NCI-H345 (cell line): Measurements from ENCODE around the gene MYO15B.

Experiments used
- DNase-seq: peaks from one replicate; lab custom pipeline; 2025; lab: John Stamatoyannopoulos, UW

The MYO15B gene

DNA sequence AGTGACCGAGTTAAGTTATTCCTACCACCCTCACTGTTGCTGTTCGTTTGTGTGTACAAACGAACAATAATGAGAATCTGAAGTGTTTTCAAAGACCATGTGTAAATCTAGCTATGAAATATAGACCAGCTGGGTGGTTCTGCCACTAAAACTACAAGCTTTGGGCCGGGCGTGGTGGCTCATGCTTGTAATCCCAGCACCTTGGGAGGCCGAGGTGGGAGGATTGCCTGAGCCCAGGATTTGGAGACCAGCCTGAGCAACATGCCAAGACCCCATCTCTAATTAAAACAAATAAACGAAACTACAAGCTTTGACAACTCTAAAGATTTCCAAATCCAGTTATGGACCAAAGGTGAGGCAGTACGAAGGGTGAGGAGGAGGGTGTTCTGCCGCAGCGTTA is 78.4 kb downstream of the MYO15B start:
- no peak for DNase-seq

- peak; percentile 99 for DNase-seq
These were observed 79.6 kb downstream of the MYO15B start, which contains the start of the genes RECQL5 and SAP30BP for GRCh38 chr17:75666959-75667790. Gene RECQL5 (minus strand): TSS chr17:75667154. CDS start chr17:75666557, 597 bp downstream. Gene SAP30BP (plus strand): TSS chr17:75667338. CDS start chr17:75667373, 35 bp downstream.

DNA sequence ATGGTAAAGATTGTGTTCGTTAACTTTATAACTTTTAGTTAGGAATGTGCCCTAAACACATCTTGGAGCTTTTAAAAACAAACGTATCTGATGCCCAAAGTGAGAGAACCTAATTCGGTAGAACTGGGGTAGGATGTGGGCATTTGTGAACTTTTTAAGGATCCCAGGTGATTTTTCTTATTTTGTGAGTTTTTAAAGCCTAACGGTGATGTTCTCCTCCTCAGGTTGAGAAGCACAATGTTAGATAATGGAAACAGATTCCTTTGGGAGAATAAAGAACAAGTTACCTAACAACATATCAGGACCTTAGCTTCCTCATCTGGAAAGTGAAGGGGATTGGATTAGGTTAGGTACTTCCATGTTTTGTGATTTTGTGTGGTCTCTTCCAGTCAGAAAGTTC is 80.2 kb downstream of the MYO15B start:
- no peak for DNase-seq

GRCh38 chr17:75668489-75668888 is 80.9 kb downstream of the MYO15B start:
- no peak for DNase-seq

DNA sequence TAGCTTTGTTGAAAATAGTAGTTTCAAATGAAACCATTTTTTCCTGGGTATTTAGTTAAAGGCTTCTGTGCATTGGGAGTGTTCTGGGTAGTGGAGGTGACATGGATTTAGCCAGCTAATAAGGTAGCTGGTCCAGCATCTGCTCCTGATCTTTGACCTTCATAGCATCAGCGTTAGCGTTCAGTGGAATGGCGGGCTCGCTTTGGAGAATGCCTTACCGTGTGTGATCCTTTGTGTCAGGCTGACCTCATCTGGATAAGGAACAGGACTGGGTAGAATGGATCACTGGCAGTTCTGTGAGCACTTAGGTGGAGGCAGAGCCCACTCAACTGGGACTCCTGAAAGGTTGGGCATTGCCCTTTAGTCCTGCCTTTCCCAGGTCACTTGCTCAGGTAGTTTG is 83.3 kb downstream of the MYO15B start:
- DNase-seq = no peak

- DNase-seq = no peak
These were observed 84.4 kb downstream of the MYO15B start for GRCh38 chr17:75672011-75672410.

- DNase-seq = no peak
These were observed 85.9 kb downstream of the MYO15B start for GRCh38 chr17:75673487-75673886.
